HCEC 1CT (cell line): ENCODE measurements around the gene PIGU.
"Not testable (repeated sequence)": the region's sequence is repeated elsewhere in the genome, so short reads cannot be mapped to it uniquely, and the experiment has no call there.

Experiments
- DNase-seq: peaks from one replicate; pipeline ENCODE4 v3.0.0-alpha.2; 2017

Gene PIGU

DNA sequence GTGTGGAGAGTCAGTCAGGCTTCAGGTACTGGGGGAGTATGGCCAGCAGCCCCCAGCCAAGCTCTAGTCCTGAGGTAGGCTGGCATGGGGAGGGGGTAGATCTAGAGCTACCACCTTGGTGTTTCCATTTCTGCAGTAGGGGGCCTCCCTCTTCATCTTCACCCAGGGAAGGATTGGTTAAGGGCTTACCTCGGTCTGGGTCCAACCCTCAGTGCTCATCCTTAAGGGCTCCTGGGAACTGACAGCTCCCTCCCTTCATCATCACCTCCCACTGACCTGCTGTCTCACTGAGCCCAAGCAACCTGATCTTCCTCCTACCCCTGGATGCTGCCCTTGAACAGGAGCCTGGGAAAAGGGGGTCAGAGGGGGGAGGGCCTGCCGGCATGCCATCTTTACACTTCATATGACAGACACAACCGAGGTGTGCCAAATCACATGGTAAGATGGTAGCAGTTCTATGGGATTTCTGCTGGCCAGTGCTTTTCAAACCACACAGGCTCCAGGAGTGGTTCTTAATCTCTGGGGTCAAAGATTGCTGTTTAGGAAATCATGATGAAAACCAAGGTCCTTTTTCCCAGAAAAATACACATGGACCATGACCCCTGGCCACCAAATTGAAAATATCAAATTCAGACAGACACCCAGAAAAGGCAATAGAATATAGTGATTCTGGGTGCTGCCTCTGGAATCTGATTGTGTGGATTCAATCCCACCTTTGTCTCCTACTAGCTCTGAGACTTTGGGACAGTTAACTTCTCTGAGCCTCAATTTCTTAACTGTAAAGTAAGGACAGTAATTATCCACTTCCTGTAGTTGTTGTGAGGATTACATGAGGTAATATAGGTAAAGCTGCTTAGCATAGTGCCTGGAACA is 30.3 kb upstream of the PIGU start:
- DNase-seq: no peak

DNA sequence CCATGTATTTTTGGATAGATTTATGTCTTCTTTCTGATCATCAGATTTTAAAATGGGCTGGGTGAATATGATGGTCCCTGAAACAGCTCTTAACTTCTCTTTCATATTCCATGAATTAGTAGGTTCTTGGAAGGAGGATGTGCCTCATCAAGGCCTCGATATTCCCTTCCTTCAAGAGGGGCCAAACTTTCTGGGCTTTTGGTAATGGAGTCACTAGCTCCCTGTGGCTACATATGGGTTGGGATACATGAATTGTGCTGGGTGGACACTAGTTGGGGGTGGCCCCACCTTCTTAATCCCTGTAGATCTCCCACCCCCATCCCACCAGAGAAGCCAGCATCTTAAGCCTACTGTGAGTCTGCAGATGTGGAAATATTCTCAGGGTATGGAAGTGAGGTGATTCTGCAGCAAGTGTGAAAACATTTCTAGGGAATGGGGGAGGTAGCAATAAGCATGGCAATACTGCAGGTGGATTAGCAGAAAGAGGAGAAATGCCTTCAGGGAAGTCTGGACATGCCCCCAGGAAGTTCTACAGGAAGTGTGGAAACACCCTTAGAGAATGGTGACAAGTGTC is 29.5 kb upstream of the PIGU start:
- DNase-seq: no peak

DNA sequence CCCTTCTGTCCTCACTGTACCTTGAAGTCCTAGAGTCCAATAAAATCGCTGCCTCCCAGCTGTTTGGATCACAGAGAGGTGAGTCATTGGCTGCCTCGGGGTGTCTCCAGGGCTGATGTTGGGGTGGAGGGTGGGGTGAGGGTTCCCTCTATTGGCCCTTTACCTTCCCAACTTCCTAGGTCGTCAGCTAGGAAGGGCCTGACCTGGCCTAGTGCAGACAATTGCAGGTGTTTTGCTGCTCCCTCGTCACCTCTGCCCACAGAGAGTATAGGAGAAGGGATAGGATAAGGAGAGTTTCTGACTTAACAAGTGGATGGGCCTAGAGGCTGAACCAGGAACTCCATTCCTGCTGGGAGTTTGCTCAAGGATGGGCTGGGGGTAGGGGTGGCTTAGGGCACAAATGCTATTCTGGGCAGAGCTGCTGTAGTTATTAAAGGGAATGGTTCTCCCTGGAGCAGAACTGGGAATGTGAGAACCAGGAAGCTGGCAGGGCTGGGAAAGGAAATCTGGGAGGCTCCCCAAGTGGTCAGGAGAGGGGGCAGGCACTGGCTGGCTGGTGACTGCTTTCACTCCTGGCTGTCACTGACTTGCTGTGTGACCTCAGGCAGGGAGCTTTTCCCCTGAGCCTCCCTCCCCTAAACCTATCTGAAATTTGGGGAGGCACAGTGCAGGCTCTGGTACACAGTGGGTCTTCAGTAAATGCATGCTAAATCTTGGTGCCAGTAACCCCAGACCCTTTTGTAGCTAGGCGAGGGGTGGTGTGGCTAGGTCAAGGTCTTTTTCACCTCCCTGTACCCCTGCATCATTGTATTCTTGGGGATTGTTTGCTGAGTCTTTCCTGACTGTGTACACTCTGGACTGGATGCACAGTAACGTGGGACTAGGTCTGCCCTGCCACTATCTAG is 28.8 kb upstream of the PIGU start:
- peak; percentile 77 for DNase-seq

DNA sequence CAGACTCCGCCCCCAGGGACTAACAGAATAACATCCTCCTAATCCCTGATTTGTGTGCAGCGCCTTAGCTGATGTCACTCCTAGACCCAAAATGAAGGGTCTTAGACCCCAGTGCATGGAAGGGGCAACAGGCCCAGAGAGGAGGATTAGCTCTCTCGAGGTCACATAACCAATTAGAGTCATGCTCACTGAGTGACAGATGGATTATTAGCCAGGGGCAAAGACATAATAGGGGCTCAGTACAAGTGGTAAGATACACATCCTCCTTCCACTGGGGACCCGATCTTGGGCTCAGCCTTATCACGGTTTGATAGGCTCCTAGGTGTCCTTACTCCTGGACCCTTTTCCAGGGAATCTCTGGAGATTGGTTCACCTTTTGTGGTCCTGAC is 28.1 kb upstream of the PIGU start:
- DNase-seq: peak; percentile 8

DNA sequence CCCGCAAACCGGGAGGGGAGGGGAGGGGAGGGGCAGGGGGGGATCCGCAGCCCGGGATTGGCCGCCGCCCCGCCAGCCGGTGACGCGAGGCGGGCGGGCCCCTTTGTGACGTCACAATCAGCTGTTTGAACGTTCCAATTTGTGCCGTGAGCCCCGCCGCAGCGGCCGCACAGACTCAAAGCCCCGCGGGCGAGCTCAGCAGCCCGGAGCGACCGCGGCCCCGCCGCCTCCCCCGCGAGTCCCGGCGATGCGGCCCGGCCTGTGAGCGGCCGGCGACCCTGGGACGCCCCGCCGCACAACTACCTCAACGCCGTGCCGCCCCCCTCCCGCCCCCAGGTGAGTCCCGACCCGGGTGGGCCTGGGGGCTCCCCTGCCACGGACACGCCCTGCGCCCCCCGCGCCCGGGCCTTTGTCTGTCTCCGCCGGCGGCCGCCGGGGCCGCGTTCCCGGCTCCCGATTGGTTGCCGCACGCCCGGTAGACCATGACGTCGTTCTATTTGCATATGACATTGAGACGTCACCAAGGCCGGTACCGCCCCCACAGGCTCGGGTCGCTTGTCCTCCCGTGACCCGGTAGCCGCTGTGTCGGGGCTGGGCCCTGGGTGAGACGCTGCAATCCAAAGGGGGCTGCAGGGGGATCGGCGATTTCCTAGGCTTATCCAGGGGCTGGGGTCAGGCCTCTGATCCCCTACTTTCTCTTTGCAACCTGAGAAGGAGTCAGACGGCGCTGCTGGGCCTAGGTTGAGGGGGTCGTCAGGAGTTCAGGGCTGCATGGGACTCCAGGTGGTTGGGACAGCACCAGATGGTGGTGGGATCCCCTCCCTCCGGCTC is 27.5 kb upstream of the PIGU start, which contains the start of gene TP53INP2:
TP53INP2 (plus strand) TSS at position 168 of the 831 bp plus-strand sequence. CDS start 4,396 bp downstream, outside the sequence.
- DNase-seq: peak; percentile 91

DNA sequence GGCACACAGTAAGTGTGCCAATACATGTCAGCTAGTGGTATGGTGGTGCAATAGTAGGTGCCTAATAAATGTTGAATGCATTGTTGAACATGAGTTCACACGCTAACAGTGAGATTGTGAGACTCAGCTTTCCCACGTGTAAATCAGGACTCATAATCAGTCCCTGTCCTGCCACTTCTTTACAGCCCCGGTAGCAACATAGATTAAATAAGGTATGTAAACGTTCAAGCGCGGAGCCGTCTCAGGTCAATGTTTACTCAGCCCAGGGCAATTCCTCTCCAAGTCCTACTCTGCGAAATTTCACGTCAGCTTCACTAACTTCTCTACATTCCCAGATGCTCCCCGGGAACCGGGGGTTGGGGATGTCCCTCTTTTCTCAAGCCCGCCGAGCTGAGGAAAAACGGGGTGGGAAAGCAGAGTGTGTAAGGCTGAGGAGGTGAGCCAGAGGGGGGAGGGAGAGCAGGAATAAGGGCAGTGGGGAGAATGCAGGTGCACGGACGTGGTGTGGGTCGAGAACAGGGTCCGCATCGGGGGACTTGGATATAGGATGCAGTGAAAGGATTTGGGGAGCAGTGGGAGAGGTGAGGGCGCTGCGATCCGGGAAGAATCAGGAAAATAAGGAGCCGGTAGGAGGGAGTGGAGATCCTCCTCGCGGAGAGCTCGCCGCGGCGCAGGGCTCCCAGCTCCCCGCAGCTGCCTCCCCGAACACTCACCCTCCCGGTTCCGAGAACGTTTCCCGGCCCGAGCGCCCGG is 26.7 kb upstream of the PIGU start:
- DNase-seq: peak; percentile 22

DNA sequence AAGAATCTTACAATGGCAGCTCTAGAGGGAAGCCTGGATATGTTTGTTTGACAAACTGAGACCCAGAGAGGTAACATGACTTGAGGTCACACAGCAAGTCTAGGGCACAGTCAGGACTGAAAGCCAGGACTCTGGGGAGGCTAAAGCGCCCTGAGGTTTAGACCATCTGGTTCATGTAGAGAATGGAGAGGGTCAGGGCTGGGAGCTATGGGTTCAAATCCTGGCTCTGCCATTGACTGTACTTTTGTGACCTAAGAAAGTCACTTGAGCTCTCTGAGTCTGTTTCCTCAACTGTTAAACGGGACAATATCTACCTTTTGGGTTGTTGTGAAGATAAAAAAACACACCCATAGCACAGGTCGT is 26.1 kb upstream of the PIGU start:
- DNase-seq: no peak

DNA sequence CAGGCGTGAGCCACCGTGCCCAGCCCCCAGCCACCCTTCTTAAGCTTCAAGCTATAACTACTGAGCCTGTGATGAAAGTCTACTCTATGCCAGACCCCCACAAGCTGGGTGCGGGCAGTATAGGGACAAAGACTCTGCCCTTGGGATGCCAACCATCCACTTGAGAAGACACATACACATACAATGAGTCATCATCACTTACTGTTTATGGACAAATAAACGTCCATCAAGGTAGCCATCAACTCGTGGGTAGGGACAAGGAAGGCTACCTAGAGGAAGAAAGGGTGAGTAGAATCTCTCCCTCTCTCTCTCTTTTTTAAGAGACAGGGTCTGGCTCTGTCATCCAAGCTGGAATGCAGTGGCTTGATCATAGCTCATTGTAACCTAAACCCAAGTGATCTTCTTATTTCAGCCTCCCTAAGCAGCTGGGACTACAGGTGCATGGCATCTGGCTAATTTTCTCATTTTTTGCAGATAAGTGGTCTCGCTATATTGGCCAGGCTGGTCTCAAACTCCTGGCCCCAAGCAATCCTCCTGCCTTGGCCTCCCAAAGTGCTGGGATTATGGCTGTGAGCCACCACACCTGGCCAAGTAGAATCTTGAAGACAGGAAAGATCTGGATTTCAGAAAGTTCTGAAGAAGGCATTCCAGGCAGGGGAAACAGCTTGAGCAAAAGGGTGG is 24.7 kb upstream of the PIGU start:
- no peak for DNase-seq

DNA sequence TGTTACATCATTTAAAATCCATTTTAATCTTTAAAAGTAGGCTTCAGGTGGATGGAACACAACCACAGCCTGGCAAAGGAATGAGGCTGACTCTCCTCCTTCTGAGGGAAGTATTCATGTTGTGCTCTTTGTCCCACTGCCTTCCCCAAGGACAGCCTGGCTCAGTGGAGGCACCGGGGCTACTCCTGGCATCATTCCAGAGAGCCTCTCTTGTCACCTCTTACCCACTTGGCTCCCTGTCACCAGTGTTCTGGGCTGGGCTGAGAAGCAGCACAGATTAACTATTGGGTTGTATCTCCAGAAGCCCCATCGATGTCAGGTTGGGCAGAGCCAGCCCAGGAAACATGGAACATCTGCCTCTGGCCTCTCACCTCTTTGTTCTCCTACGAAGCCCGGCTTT is 16.5 kb upstream of the PIGU start:
- no peak for DNase-seq

DNA sequence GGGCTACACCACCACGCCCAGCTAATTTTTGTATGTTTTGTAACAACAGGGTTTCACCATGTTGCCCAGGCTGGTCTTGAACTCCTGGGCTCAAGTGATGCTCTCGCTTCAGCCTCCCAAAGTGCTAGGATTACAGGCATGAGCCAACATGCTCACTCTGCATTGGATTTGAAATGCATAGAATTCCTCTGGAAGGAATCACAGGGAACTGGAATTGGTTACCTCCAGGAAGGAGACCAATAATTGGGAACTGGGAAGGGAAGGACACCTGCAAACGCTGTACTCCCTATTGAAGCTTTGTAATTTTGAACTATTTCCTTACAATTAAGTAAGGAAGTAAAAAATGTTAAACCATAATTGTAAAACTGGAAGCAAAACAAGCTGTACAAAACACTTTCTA is 14.9 kb upstream of the PIGU start:
- no peak for DNase-seq

DNA sequence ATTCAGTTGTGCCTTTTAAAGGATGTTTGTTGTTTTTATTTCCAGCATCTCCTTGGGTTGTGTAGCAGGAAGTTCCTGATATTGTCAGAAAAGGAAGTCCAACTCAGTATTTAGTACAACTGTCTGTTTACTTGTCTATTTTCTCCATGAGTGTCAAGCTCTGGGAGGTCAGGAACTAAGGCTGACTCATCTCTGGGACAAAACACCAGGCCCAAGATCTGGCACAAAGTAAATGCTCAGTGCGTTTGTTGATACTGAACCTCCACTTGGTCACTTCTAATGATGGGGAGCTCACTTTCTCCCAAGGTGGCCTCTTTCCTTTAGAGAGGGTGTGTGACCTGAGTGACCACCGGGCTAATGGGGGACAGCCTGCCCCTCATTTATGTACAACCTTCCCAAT is 12.6 kb upstream of the PIGU start:
- peak; percentile 45 for DNase-seq

DNA sequence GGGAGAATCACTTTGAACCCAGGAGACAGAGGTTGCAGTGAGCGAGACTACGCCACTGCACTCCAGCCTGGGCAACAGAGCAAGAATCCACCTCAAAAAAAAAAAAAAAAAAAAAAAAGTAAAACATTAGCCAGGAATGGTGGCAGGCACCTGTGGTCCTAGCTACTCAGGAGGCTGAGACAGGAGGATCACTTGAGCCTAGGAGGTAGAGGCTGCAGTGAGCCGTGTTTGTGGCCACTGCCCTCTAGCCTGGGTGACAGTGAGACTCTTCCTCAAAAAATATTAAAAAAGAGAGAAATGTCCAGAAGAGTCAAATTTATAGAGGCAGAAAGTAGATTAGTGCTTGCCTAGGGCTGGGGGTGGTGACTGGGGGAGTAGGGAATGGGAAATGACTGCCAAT is 6.8 kb upstream of the PIGU start:
- no peak for DNase-seq

DNA sequence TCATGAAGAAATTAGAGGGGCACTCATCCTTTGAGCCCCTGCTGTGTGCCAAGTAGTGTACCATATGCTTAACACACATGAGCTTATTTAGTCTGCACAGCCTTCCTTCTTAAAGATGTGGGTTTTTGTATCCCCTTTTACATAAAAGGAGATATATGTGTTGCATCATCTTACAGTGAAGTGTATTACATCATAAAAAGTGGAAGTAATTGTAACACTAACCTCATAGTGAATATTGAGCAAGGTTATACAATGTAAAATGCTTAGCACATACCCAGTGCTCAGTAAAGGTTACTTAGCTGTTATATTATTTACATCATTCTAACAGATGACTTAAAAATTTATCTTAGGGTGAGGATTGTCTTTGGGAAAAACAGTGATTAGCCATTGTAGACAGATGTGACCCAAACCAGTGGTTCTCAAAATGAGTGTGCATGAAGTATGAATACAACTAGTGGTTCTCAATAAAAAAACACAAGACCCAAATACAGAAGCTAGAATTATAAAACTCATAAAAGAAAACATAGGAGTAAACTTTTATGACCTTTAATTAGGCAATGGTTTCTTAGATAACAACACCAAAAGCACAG is 3.8 kb upstream of the PIGU start:
- DNase-seq: peak; percentile 3

DNA sequence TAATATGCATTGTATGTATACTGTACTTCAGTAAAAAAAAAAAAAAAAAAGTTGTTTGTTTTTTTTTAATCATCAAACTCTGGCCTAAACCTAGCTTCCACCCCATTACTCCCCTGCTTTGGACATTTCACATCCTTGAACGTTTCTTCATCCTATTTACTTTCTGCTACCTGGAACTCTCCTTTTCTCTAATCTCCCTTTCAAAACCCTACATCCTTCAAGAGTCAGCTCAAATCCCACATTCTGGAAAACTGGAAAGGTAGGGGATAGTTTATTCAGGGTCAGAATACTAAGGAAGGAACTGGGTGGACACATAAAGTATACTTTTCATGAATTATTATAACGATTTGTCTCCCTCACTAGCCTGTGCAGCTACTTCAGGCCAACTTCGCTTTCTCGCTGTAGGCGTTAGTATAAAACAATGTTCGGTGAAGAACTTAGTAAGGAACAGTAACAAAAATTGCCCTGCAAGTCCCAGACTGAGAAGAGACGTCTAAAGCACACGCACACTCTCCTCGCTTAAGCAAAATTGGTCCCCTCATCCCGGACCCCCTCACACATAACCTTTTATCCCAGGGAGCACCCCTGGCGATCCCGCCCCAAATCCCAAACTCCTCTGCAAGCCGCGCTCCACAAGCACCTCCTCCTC is 775 bp downstream of the PIGU start:
- DNase-seq: no peak

DNA sequence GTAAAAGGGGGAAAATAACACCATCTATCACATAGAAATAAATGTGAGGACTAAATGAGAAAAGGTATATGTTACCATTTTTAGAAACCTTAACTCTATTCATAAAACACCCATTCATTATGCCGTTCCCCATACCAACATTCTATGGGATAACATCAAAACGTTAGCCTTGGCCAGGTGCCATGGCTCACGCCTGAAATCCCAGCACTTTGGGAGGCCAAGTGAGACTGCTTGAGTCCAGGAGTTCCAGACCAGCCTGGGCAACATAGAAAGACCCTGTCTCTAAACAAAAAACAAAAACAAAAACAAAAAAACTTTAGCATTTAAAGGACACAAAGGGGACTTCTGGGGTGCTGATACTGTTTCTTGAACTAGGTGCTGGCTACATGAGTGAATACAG is 1.3 kb downstream of the PIGU start:
- DNase-seq: no peak

DNA sequence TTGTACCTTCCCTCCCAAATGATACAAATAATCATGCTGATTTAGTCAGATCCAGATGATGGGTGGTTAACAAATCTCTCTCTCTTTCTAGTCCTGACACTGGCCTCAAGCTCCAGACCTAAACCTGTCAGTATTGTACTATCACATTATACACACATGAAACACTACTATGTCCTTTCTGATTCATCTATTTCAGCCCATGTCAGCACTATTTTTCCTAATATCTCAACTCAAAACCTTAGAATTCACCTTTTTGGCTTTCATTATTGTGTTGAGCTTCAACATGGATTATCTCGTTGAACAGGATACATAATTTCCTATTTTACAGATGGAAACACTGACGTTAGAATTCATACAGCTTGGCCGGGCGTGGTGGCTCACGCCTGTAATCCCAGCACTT is 3.5 kb downstream of the PIGU start:
- DNase-seq: no peak

DNA sequence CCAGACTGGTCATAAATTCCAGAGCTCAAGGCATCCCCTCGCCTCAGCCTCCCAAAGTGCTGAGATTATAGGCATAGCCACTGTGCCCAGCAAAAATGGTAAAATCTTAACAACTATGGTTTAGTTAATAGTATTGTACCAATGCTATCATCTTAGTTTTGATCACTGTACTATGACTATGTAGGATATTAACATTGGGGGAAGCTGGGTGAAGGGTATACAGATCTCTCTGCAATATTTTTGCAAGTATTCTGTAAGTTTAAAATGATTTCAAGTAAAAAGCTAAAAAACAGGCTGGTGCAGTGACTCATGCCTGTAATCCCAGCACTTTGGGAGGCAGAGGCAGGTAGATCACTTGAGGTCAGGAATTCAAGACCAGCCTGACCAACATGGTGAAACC is 7.8 kb downstream of the PIGU start:
- no peak for DNase-seq

DNA sequence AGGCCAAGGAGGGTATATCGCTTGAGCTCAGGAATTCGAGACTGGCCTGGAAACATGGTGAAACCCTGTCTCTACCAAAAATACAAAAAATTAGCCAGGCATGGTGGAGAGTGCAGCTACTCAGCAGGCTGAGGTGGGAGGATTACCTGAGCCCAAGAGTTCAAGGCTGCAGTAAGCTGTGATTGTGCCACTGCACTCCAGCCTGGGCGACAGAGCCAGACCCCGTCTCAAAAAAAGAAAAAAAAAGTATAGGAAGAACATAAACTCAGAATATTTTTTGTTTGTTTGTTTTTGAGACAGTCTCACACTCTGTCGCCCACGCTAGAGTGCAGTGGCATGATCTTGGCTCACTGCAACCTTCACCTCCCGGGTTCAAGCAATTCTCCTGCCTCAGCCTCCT is 12.1 kb downstream of the PIGU start:
- DNase-seq: not testable (repeated sequence)

DNA sequence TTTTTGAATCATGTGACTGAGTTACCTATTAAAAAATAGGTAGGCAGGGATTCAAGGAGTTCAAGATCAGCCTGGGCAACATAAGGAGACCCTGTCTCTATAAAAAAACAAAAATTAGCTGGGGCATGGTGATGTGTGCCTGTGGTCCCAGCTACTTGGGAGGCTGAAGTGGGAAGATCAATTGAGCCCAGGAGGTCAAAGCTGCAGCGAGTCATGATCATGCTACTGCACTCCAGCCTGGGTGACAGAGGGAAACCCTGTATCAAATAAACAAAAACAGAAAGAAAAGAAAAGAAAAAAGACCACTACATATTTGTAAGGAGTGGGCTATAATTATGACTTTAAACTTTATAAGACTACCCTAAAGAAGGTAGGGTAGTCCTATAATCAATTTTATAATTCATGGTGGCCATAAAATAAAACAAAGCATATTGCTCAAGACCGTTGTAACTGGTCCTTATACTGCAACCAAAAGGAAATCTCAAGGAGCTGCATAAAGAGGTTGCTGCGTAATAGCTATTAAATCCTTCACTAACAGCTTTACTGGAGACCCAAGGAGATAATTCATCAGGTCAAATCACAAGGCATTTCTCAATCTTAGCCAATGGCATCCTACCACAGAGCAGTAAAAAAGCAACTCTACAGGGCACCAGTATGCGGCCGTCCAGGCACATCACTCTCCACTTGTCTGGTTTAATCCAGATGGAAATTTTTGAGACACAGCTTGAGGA is 13.5 kb downstream of the PIGU start:
- DNase-seq: peak; percentile 14

DNA sequence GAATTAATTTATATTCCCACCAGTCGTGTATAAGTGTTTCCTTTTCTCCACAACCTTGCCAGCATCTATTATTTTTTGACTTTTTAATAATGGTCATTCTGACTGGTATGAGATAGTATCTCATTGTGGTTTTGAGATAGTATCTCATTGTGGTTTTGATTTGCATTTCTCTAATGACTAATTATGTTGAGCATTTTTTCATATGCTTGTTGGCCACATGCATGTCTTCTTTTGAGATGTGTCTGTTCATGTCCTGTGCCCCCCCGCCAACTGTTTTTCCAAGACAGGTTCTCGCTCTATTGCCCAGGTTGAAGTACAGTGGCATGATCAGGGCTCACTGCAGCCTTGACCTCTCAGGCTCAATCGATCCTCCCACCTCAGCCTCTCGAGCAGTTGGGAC is 15.1 kb downstream of the PIGU start:
- DNase-seq: peak; percentile 23
